ENCODE measurements around the gene PROM2.

The PROM2 gene

GRCh38 chr2:95258271-95258670, 16.0 kb upstream of the PROM2 start:
- H4K20me1 ChIP-seq (ENCODE audit: low read depth, low read length) = no peaks in the 10 kb centered on the region
- H3K27me3 ChIP-seq (ENCODE audit: low read length) = no peaks in the 10 kb centered on the region
- H3K9me3 ChIP-seq (ENCODE audit: insufficient read depth, low read length) = no peaks in the 10 kb centered on the region
- H3K36me3 ChIP-seq (ENCODE audit: low read length) = no peaks in the 10 kb centered on the region
- H3K9ac ChIP-seq (ENCODE audit: low read length) = no peak overlapping the region
- H3K27ac ChIP-seq (ENCODE audit: low read depth, low read length) = no peak overlapping the region
- H3K9me2 ChIP-seq (replicated peaks; ENCODE audit: insufficient read depth, low read length) = no peaks in the 10 kb centered on the region
- H3K79me2 ChIP-seq (ENCODE audit: insufficient read depth, low read length) = no peaks in the 10 kb centered on the region
- H3F3A ChIP-seq (ENCODE audit: insufficient read depth) = no peaks in the 10 kb centered on the region
- no peak overlapping the region for H3K4me2 ChIP-seq (ENCODE audit: low read depth, low read length, poor library complexity, severe bottlenecking)
- H3K4me3 ChIP-seq (ENCODE audit: insufficient read depth, low read length, poor library complexity, severe bottlenecking) = no peak overlapping the region
- no peak overlapping the region for H2AFZ ChIP-seq (ENCODE audit: low read depth, low read length, severe bottlenecking)
- TF ChIP-seq EZH2phosphoT487 (conservative IDR thresholded peaks at IDR 0.05; ENCODE audit: low read length) = no peak
- TF ChIP-seq, protein P1, sequence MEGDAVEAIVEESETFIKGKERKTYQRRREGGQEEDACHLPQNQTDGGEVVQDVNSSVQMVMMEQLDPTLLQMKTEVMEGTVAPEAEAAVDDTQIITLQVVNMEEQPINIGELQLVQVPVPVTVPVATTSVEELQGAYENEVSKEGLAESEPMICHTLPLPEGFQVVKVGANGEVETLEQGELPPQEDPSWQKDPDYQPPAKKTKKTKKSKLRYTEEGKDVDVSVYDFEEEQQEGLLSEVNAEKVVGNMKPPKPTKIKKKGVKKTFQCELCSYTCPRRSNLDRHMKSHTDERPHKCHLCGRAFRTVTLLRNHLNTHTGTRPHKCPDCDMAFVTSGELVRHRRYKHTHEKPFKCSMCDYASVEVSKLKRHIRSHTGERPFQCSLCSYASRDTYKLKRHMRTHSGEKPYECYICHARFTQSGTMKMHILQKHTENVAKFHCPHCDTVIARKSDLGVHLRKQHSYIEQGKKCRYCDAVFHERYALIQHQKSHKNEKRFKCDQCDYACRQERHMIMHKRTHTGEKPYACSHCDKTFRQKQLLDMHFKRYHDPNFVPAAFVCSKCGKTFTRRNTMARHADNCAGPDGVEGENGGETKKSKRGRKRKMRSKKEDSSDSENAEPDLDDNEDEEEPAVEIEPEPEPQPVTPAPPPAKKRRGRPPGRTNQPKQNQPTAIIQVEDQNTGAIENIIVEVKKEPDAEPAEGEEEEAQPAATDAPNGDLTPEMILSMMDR (IDR thresholded peaks at IDR 0.05; ENCODE audit: insufficient read depth, low read length, poor library complexity, severe bottlenecking) = no peak

GRCh38 chr2:95260028-95261023, 13.9 kb upstream of the PROM2 start:
- Histone ChIP-seq H3K27ac (ENCODE audit: low read depth, low read length) (no peak overlapping the region), H3K79me2 (ENCODE audit: insufficient read depth, low read length) (no peaks in the 10 kb centered on the region), H2AFZ (ENCODE audit: low read depth, low read length, severe bottlenecking) (no peak overlapping the region), H4K20me1 (ENCODE audit: low read depth, low read length) (no peaks in the 10 kb centered on the region), H3K9ac (ENCODE audit: low read length) (no peak overlapping the region), H3K9me2 (replicated peaks; ENCODE audit: insufficient read depth, low read length) (no peaks in the 10 kb centered on the region), H3K9me3 (ENCODE audit: insufficient read depth, low read length) (no peaks in the 10 kb centered on the region), H3K27me3 (ENCODE audit: low read length) (no peaks in the 10 kb centered on the region), H3F3A (ENCODE audit: insufficient read depth) (no peaks in the 10 kb centered on the region), H3K4me3 (ENCODE audit: insufficient read depth, low read length, poor library complexity, severe bottlenecking) (no peak overlapping the region), H3K4me2 (ENCODE audit: low read depth, low read length, poor library complexity, severe bottlenecking) (no peak overlapping the region), H3K36me3 (ENCODE audit: low read length) (no peaks in the 10 kb centered on the region)
- TF ChIP-seq EZH2phosphoT487 (conservative IDR thresholded peaks at IDR 0.05; ENCODE audit: low read length) = no peak
- TF ChIP-seq, protein P1 (IDR thresholded peaks at IDR 0.05; ENCODE audit: insufficient read depth, low read length, poor library complexity, severe bottlenecking) = no peak

- no peaks in the 10 kb centered on the region for H3K9me2 ChIP-seq (replicated peaks; ENCODE audit: insufficient read depth, low read length)
- no peak overlapping the region for H3K27ac ChIP-seq (ENCODE audit: low read depth, low read length)
- no peaks in the 10 kb centered on the region for H4K20me1 ChIP-seq (ENCODE audit: low read depth, low read length)
- no peak overlapping the region for H3K9ac ChIP-seq (ENCODE audit: low read length)
- H3K9me3 ChIP-seq (ENCODE audit: insufficient read depth, low read length) = no peaks in the 10 kb centered on the region
- no peak overlapping the region for H3K4me3 ChIP-seq (ENCODE audit: insufficient read depth, low read length, poor library complexity, severe bottlenecking)
- H2AFZ ChIP-seq (ENCODE audit: low read depth, low read length, severe bottlenecking) = no peak overlapping the region
- no peak overlapping the region for H3K4me2 ChIP-seq (ENCODE audit: low read depth, low read length, poor library complexity, severe bottlenecking)
- no peaks in the 10 kb centered on the region for H3K27me3 ChIP-seq (ENCODE audit: low read length)
- TF ChIP-seq, protein P1 (IDR thresholded peaks at IDR 0.05; ENCODE audit: insufficient read depth, low read length, poor library complexity, severe bottlenecking) = no peak
- TF ChIP-seq EZH2phosphoT487 (conservative IDR thresholded peaks at IDR 0.05; ENCODE audit: low read length) = no peak
- H3F3A ChIP-seq (ENCODE audit: insufficient read depth) = no peaks in the 10 kb centered on the region
- H3K36me3 ChIP-seq (ENCODE audit: low read length) = no peaks in the 10 kb centered on the region
- no peaks in the 10 kb centered on the region for H3K79me2 ChIP-seq (ENCODE audit: insufficient read depth, low read length)
Measured at GRCh38 chr2:95261602-95262001, 12.6 kb upstream of the PROM2 start.

Data from SU-DHL-6 (cell line).